ENCODE measurements around the gene PHF5A. TPM values are rescaled to one million over a fixed set of nuclear protein-coding genes. Genes with fewer than 3 reads are reported as not detected.

PHF5A gene
- total and polyA plus RNA-seq, 10 of the 15 experiments (the other 5 are each of a cell fraction or from before 2014, with no cell fraction given): 40.5 to 115 (median 79.2) TPM

GRCh38 chr22:41459431-41459830 lies 9.1 kb downstream of the PHF5A start (continued):
- TF ChIP-seq, protein P1, sequence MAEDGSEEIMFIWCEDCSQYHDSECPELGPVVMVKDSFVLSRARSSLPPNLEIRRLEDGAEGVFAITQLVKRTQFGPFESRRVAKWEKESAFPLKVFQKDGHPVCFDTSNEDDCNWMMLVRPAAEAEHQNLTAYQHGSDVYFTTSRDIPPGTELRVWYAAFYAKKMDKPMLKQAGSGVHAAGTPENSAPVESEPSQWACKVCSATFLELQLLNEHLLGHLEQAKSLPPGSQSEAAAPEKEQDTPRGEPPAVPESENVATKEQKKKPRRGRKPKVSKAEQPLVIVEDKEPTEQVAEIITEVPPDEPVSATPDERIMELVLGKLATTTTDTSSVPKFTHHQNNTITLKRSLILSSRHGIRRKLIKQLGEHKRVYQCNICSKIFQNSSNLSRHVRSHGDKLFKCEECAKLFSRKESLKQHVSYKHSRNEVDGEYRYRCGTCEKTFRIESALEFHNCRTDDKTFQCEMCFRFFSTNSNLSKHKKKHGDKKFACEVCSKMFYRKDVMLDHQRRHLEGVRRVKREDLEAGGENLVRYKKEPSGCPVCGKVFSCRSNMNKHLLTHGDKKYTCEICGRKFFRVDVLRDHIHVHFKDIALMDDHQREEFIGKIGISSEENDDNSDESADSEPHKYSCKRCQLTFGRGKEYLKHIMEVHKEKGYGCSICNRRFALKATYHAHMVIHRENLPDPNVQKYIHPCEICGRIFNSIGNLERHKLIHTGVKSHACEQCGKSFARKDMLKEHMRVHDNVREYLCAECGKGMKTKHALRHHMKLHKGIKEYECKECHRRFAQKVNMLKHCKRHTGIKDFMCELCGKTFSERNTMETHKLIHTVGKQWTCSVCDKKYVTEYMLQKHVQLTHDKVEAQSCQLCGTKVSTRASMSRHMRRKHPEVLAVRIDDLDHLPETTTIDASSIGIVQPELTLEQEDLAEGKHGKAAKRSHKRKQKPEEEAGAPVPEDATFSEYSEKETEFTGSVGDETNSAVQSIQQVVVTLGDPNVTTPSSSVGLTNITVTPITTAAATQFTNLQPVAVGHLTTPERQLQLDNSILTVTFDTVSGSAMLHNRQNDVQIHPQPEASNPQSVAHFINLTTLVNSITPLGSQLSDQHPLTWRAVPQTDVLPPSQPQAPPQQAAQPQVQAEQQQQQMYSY (CRISPR knock-in tag; IDR thresholded peaks at IDR 0.05): no peak
- no peak for TF ChIP-seq PAX8 (IDR thresholded peaks at IDR 0.05)
- TF ChIP-seq ZNF217 (IDR thresholded peaks at IDR 0.05): no peak
- no peak for TF ChIP-seq MTA3 (IDR thresholded peaks at IDR 0.05; ENCODE audit: borderline replicate concordance, low read length)
- TF ChIP-seq ZNF384 (IDR thresholded peaks at IDR 0.05; ENCODE audit: borderline replicate concordance, low read depth, low read length): no peak

DNA sequence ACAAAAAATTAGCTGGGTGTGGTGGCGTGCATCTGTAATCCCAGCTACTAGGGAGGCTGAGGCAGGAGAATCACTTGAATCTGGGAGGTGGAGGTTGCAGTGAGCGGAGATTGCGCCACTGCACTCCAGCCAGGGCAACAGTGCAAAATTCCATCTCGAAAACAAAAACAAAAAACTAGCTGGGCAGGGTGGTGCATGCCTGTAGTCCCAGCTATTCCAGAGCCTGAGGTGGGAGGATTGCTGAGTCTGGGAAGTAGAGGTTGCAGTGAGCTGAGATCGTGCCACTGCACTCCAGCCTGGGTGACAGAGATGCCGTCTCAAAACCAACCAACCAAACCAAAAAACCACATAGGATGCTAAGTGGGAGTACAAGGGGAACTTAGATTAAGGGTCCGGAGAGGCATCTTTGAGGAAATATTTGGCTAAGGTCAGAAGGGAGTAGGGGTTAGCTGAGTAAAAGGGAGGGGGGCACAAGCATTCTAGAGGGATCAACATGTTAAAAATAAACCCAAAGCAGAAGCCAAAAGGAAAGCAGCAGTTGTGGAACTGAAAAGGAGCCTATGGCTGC lies 10.2 kb downstream of the PHF5A start:
- BruUV-seq (replicated peaks): no TSS peak
- H3K27me3 ChIP-seq (replicated peaks in 1 of 2; ENCODE audit: control insufficient read depth in 2 of 2, insufficient read depth in 2 of 2, low read length in 1 of 2): no peaks in the 10 kb centered on the region
- FAIRE-seq (no peak), ATAC-seq (no peak), DNase-seq (ENCODE audit: low read depth, low spot score) (no peak)
- H3K4me2 ChIP-seq (ENCODE audit: control insufficient read depth, insufficient read depth): no peak overlapping the region
- intact Hi-C loops (cut with micrococcal nuclease; ENCODE audit: unreplicated experiment) (no loop called here), in situ Hi-C loops (cut with MboI) (no loop called here)
- no peaks in the 10 kb centered on the region for H3K9me3 ChIP-seq (replicated peaks; ENCODE audit: control insufficient read depth, insufficient read depth, low read length)
- SMC1A ChIA-PET (ENCODE audit: uncharacterized antibody, unreplicated experiment): interaction anchor here (0.6 kb wide), 2 partner anchors 48 to 56 kb away, joined by 3 read pairs; no protein-coding TSS in a partner anchor
- H2AFZ ChIP-seq (ENCODE audit: control insufficient read depth, low read depth, low read length): no peak overlapping the region
- CTCF ChIA-PET: interaction anchor here (1.6 to 1.9 kb wide), 2 partner anchors 11 to 54 kb away, joined by 3 to 6 read pairs; partner anchors contain the start of genes ACO2 and PHF5A
- no peak overlapping the region for H3K4me3 ChIP-seq
- RAD21 ChIA-PET (ENCODE audit: unreplicated experiment): no interaction called here
- peaks cover 5 to 14% of the 10 kb centered on the region in 2 experiments for H3K36me3 ChIP-seq (ENCODE audit: control insufficient read depth in 2 of 2, insufficient read depth in 2 of 2, low read length in 1 of 2)
- H3K27ac ChIP-seq (ENCODE audit: control insufficient read depth, insufficient read depth): no peak overlapping the region
- 65% methylated on average over 7 of the region's 7 CpGs for WGBS (ENCODE audit: insufficient coverage, insufficient replicate concordance, low lambda C conversion rate, missing lambda C conversion rate)
- no peak overlapping the region for H3K9ac ChIP-seq (ENCODE audit: control insufficient read depth, insufficient read depth, low read length)
- POLR2A ChIA-PET: interaction anchor here (0.5 kb wide), 1 partner anchor 392 kb away, joined by 3 read pairs; no protein-coding TSS in a partner anchor
- H4K20me1 ChIP-seq (ENCODE audit: control insufficient read depth, insufficient read depth): no peaks in the 10 kb centered on the region
- H3K79me2 ChIP-seq (ENCODE audit: control insufficient read depth, insufficient read depth, low read length): no peaks in the 10 kb centered on the region
- no peaks in the 10 kb centered on the region for H3K4me1 ChIP-seq (ENCODE audit: control insufficient read depth, insufficient read depth, low read length)
- no peak for TF ChIP-seq SRF (IDR thresholded peaks at IDR 0.05; ENCODE audit: low read depth in 2 of 2, low read length in 2 of 2)
- TF ChIP-seq, protein P2, sequence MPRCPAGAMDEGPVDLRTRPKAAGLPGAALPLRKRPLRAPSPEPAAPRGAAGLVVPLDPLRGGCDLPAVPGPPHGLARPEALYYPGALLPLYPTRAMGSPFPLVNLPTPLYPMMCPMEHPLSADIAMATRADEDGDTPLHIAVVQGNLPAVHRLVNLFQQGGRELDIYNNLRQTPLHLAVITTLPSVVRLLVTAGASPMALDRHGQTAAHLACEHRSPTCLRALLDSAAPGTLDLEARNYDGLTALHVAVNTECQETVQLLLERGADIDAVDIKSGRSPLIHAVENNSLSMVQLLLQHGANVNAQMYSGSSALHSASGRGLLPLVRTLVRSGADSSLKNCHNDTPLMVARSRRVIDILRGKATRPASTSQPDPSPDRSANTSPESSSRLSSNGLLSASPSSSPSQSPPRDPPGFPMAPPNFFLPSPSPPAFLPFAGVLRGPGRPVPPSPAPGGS (IDR thresholded peaks at IDR 0.05; ENCODE audit: borderline replicate concordance, insufficient read depth, low read depth, low read length, poor library complexity, severe bottlenecking): no peak
- no peak for TF ChIP-seq USF2 (IDR thresholded peaks at IDR 0.05; ENCODE audit: borderline replicate concordance, low read depth, low read length)
- no peak for TF ChIP-seq E2F8 (IDR thresholded peaks at IDR 0.05; ENCODE audit: low read depth, partially characterized antibody)
- no peak for TF ChIP-seq NFXL1 (IDR thresholded peaks at IDR 0.05; ENCODE audit: borderline replicate concordance)
- no peak for TF ChIP-seq FOXM1 (IDR thresholded peaks at IDR 0.05; ENCODE audit: low read depth, low read length)
- TF ChIP-seq HCFC1 (IDR thresholded peaks at IDR 0.05; ENCODE audit: low read length): no peak
- TF ChIP-seq SREBF1 (IDR thresholded peaks at IDR 0.05; ENCODE audit: low read length): no peak
